GM19238 (cell line): Measurements from ENCODE around the gene FOXP4.
A peak's percentile ranks its signal among the peaks of the same experiment; 100 is the strongest.

Source experiments
- DNase-seq: peaks from one replicate; pipeline ENCODE4 v3.0.0; 2011; ENCODE audit warnings: low spot score; ENCODE audit not compliant: insufficient read length

The FOXP4 gene

GRCh38 chr6:41519745-41520699 is 26.2 kb upstream of the FOXP4 start:
- DNase-seq = no peak

GRCh38 chr6:41522780-41523548 is 23.2 kb upstream of the FOXP4 start:
- no peak for DNase-seq

- DNase-seq = no peak
Measured at GRCh38 chr6:41523915-41524633, 22.1 kb upstream of the FOXP4 start.

DNA sequence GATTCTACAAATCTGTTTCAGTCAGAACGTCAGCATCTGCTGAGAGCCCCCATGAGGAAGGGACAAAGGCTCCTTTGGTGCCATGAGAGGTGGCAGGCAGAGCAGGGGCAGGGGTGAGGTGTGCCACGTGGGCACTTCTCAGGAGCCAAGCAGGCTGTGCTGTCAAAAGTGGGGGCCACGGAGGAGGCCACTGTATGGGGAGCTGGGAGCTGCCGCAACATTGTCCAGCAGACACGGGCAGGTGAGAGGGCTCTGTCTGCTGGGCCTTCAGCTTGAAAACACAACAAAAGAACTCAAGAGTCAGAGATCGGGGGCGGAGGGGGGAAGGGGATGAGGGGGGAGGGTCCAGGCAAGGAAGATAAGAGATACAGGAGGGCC is 21.6 kb upstream of the FOXP4 start:
- DNase-seq = no peak

- DNase-seq = no peak
Measured at GRCh38 chr6:41527721-41528408, 18.3 kb upstream of the FOXP4 start.

GRCh38 chr6:41528409-41528963 is 17.7 kb upstream of the FOXP4 start:
- no peak for DNase-seq

DNA sequence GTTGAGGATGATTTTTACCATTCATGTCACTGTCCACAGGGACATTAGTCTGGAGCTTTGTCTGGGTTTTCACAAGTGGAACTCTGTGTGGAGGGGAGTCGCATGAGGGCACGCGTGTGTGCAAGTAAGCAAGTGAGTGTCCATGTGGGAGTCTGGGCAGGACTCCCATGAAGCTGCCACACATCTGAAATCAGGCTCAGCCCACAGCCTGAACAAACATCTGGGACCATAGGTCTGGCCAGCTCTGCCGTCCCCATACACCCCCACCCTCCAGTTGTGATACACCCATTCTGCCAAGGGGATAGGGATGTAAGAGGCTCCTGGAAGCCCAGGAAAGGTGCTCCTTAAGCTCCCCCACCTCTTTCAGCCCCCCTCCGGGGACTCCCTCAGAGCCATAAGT is 17.1 kb upstream of the FOXP4 start:
- no peak for DNase-seq

DNA sequence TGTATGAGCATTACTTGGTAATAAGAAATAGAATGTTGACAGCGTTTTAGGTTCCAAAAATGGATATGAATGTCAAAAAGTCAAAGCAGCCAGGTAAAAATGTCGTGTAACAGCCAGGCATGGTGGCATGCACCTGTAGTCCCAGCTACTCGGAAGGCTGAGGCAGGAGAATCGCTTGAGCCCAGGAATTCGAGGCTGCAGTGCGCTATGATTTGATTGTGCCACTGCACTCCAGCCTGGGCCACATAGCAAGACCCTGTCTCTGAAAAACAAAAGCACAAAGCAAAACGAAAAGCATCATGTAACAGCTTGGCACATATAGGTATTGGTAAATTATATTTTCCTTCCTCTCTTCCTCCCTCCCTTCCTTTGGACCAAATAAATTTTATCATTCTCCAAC is 16.2 kb upstream of the FOXP4 start:
- DNase-seq = no peak

DNA sequence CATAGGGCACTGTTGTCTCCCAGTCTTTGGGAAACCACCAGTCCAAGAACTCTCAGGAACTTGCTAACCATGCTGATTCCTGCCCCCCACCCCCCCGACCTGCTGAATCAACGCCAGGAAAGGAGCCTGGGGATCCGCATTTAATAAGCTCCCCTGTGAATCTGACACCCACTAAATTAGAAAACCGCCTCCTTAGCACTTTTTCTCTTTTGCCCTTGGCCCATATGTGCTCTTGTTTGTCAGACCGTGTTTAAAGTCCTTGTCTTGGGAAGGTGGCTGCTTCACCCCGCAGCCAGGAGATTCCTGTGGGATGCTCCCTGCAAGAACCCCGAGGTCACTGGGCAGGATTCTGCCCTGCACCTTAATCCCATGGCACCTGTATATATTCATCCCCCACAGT is 15.7 kb upstream of the FOXP4 start:
- DNase-seq = no peak

DNA sequence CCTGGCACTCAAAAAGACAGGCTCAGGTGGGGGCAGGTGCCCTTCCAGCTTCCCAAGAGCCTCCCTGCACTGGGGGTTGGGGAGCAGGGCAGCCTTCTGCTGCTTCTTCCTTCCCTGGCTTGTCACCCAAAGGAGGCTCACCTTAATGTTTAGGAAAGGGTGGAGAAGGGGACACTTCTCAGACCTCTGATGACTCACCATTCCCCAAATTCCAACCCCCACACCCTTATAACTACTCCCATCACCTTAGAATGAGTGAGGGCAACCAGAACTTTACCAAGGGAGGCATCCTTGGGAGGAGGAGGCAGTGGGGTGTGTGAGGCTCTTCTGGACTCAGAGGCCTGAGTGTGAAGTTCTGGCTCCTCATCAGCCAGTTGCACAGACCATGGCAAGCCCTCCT is 15.2 kb upstream of the FOXP4 start:
- no peak for DNase-seq

DNA sequence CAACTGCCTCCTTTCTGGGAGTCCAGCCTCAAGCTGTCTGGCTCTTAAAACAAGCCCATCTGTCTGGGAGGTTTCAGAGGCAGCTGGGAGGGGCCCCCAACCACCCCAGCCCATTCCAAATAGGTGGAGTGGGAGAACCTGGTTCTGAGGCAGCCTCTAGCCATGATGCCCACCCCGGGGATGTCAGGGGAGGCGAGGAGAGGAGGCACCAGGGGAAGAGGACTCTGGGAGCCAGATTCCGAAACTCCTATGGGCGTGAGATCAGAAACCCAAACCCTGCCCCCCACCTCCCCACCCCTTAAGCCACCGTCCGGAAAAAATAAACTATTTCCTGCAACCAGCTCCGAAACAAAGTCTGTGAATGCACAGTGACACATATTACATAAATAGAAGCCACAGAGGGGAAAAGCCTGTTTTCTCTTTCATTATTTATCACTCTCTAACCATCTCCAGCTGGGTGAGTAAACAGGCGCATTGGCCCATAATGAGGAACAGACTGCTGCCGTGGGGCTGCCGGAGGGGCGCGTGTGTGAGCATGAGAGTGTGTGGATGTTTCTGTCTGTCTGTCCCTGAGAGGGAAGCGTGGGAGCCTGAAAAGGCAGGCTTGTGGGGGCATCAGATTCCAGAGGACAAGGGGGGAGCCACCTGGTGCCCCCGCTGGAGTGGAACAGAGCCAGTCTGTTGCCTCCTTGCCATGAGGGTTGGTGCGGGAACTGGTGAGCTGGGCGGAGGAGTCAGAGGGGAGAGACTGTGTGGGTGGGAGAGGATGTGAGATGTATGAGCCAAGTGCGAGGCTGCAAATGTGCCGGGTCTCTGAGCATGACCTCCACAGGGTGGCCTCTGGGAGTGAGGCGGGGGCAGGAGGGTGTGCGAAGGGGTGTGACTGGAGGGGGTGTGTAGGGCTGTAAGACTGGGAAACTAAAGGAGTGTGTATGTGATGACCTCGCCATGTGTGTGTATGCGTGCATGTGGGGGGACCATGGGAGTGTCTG is 14.3 kb upstream of the FOXP4 start:
- DNase-seq = peak; percentile 77

- DNase-seq = no peak
Measured at GRCh38 chr6:41535766-41536165, 10.4 kb upstream of the FOXP4 start.

DNA sequence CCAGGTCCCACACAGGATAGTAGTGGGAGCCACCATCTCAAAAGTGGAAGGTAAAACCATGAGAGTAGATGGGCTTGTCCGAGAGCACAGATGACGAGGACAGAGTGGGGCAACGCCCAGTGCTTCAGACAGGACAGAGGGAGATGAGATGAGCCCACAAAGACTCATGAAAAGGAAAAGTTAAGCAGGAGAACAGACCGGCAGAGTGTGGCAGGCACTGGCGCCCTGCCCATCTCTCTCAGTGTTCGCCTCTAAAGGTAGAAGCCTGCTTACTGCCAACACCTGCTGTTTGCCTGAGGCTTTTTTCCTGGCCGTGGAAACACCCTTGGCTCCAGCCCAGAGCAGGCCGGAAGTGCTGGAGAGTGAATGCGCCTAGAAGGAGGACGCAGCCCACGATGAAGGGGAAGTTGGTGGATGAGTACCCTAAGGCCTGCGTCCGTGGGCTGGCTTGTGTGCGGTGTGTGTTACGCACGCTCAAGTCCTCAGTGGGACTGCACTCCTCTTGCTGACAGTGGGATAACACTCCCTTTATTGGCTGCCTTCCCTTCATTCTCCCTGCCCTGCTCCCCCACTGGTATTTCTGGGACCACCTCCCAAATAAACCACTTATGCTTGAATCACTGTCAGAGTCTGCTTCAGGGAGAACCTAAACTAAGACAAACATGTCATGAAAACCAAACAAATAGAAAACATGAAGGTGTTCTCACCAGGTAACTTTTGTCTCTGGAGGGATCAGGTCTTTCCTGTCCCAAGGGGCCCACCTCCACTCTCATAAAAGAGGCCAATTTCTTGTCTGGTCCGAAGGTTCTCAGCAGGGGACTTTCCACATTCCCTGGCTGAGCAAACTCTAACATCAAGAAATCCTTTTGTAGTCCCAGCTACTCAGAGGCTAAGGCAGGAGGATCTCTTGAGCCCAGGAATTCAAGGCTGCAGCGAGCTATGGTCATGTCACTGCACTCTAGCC is 9.1 kb upstream of the FOXP4 start:
- no peak for DNase-seq

GRCh38 chr6:41538556-41539182 is 7.5 kb upstream of the FOXP4 start:
- DNase-seq = no peak

GRCh38 chr6:41539204-41539603 is 7.0 kb upstream of the FOXP4 start:
- DNase-seq = no peak

DNA sequence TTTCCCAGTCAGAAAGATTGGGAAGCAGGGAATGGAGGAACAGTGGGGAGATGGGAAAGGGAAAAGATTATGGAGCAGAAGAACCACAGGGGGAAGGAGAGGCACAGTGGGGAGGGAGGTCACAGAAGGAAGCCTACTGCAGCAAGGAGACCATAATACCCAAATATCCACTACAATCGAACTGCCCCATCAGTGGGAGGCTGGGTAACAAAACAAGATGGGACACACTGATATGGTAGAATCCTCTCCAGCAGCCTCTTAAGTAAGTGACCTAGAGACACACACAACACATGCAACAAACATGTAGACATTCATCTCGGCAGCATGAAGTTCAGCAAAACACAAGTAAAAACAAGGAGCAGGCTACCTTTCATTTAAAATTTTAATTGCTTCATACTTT is 4.8 kb upstream of the FOXP4 start:
- DNase-seq = no peak

DNA sequence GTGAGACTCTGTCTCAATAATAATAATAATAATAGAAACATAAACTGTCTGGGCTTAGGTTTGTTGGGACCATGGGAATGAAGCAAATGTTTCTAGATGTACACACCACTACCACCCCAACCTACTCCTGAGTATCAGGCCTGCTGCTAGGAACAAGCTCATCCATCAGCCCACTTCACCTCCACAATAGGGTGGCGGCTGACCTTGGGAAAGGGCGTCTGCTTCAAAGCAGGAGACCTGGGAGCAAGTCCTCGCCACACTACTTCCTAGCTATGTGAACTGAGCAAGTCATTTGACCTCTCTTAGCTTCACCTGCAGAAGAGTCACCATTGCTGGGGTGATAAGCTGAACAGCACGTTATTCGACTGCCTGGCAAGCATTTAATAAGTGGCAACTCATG is 3.1 kb upstream of the FOXP4 start:
- no peak for DNase-seq

- DNase-seq = no peak
Measured at GRCh38 chr6:41545247-41545702, 906 bp upstream of the FOXP4 start.
